M059J (cell line): ENCODE data around the gene DMWD. TPM values are rescaled to one million over a fixed set of nuclear protein-coding genes. Genes with fewer than 3 reads are reported as not detected.

Source experiments
- DNase-seq: peaks from one replicate; pipeline ENCODE4 v3.0.0-alpha.2; 2012; ENCODE audit warnings: low read depth
- total RNA-seq: library from RNA; depleted of rRNA; stranded (reverse); fragments of >200 nt; shearing (Covaris generic); gene quantifications from 2 replicates; pipeline ENCODE4 v1.2.3, GENCODE V29; 2014

DMWD gene
- total RNA-seq, 1 experiment from 2014 or later, result 38.2 TPM

- peak; percentile 90 for DNase-seq
These were observed 22.2 kb downstream of the DMWD start for GRCh38 chr19:45770192-45771101.

GRCh38 chr19:45769821-45770191 is 22.8 kb downstream of the DMWD start:
- no peak for DNase-seq

GRCh38 chr19:45768984-45769782 is 23.5 kb downstream of the DMWD start, which contains the start of gene SIX5:
Gene SIX5, minus strand, starts transcription at chr19:45769252. Its CDS starts 408 bp downstream, at chr19:45768844.
- DNase-seq, result peak; percentile 97

GRCh38 chr19:45768655-45768983 is 24.0 kb downstream of the DMWD start:
- peak; percentile 53 for DNase-seq

- DNase-seq, result peak; percentile 77
These were observed 24.6 kb downstream of the DMWD start for GRCh38 chr19:45767881-45768654.

- peak; percentile 89 for DNase-seq
These were observed 25.2 kb downstream of the DMWD start for GRCh38 chr19:45767410-45767880.

GRCh38 chr19:45766869-45767346 is 25.7 kb downstream of the DMWD start:
- DNase-seq, result no peak

- DNase-seq, result no peak
These were observed 26.3 kb downstream of the DMWD start for GRCh38 chr19:45766296-45766868.

GRCh38 chr19:45765702-45766295 is 26.8 kb downstream of the DMWD start:
- no peak for DNase-seq

GRCh38 chr19:45764945-45765701 is 27.5 kb downstream of the DMWD start:
- DNase-seq, result no peak

GRCh38 chr19:45764475-45764874 is 28.2 kb downstream of the DMWD start:
- no peak for DNase-seq

GRCh38 chr19:45763691-45764294 is 28.9 kb downstream of the DMWD start:
- no peak for DNase-seq

GRCh38 chr19:45762870-45763631 is 29.6 kb downstream of the DMWD start:
- no peak for DNase-seq

- DNase-seq, result no peak
These were observed 30.9 kb downstream of the DMWD start for GRCh38 chr19:45761714-45762113.

- DNase-seq, result no peak
These were observed 33.7 kb downstream of the DMWD start for GRCh38 chr19:45758921-45759320.

- DNase-seq, result no peak
These were observed 35.0 kb downstream of the DMWD start for GRCh38 chr19:45757695-45758094.

- DNase-seq, result no peak
These were observed 38.3 kb downstream of the DMWD start for GRCh38 chr19:45754323-45754722.

GRCh38 chr19:45753548-45753947 is 39.1 kb downstream of the DMWD start:
- DNase-seq, result no peak

- peak; percentile 35 for DNase-seq
These were observed 40.0 kb downstream of the DMWD start for GRCh38 chr19:45752639-45753038.
